Measurements from ENCODE around the gene TRMU. TPM values are rescaled to one million over a fixed set of nuclear protein-coding genes. Genes with fewer than 3 reads are reported as not detected.

Gene TRMU, protein sequence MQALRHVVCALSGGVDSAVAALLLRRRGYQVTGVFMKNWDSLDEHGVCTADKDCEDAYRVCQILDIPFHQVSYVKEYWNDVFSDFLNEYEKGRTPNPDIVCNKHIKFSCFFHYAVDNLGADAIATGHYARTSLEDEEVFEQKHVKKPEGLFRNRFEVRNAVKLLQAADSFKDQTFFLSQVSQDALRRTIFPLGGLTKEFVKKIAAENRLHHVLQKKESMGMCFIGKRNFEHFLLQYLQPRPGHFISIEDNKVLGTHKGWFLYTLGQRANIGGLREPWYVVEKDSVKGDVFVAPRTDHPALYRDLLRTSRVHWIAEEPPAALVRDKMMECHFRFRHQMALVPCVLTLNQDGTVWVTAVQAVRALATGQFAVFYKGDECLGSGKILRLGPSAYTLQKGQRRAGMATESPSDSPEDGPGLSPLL
- total RNA-seq, result 65.5 to 70.6 TPM (median 67.1 TPM) in 3 replicates

DNA sequence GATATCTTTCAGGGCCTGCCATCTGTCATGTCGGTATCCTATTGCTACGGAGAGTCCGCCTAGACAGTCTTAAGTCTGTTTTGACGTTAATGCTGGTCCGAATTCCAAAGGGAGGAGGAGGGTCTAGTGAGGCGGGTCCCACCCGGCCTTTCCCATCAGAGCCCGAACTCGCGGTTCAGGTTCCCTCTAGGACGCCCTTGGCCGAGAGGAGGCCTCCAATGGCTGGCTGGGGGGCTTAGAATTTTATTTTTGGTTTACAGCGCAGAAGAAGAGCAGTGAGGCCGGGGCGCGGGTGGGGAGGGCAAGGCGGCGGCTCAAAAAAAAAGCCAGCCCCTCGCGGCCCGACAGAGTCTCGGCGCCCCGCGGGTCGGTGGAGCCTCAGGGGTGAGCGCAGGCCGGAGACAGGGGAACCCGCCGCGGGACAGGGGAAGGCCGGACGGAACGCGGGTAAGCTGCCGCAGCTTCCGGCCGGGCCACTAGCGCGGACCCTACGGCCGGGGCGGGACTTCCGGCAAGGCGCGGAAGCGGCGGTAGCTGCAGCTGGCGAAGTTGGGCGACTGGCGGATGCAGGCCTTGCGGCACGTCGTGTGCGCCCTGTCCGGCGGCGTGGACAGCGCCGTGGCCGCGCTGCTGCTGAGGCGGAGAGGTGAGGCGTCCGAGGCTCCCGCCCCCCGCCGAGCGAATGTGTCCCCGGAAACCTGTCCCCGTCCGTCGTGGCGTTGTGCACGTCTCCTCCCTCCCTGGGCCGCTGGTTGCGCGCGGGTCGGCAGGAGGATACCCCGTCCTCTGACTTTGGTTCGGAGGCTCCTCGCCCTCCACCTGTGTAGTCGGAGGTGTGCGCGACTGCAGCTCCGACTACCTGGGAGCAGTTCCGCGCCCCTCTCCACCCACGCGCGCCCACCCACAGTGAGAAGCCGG, at the start of gene TRMU:
TSS of gene TRMU (plus strand) at position 514 of the 918 bp plus-strand sequence. CDS start at position 565, 51 bp downstream.
- Mint-ChIP-seq H3K36me3 (peaks cover 15% of the 10 kb centered on the region), H3K27ac (peak within 1 kb of the TSS; percentile 97), H3K27me3 (ENCODE audit: low read depth) (no peaks in the 10 kb centered on the region), H3K4me1 (peaks cover 16% of the 10 kb centered on the region), H3K9me3 (no peaks in the 10 kb centered on the region), H3K4me3 (peak within 1 kb of the TSS; percentile 94)
- DNase-seq (ENCODE audit: low spot score in 2 of 2, unreplicated experiment in 2 of 2), result peak; percentile 73 to 76
- TF ChIP-seq, protein P1, sequence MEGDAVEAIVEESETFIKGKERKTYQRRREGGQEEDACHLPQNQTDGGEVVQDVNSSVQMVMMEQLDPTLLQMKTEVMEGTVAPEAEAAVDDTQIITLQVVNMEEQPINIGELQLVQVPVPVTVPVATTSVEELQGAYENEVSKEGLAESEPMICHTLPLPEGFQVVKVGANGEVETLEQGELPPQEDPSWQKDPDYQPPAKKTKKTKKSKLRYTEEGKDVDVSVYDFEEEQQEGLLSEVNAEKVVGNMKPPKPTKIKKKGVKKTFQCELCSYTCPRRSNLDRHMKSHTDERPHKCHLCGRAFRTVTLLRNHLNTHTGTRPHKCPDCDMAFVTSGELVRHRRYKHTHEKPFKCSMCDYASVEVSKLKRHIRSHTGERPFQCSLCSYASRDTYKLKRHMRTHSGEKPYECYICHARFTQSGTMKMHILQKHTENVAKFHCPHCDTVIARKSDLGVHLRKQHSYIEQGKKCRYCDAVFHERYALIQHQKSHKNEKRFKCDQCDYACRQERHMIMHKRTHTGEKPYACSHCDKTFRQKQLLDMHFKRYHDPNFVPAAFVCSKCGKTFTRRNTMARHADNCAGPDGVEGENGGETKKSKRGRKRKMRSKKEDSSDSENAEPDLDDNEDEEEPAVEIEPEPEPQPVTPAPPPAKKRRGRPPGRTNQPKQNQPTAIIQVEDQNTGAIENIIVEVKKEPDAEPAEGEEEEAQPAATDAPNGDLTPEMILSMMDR (IDR thresholded peaks at IDR 0.05; ENCODE audit: unreplicated experiment), result no peak

DNA sequence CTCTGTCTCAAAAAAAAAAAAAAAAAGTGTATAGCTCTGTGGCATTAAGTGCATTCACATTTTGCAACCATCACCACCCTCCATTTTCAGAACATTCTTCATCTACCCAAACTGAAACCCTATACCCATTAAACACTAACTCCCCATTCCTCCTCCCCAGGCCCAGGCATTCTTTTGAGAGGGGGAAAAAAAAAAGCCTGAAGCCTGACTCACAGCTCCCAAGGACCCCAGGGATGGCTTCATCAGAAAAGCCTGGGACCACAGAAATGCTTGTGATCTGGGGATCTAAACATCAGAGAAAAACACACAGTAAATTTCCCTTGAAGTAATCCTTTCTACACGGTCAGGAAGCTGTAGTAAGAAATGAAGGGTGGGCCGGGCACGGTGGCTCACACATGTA, 49.5 kb upstream of the TRMU start:
- TF ChIP-seq, protein P1 (IDR thresholded peaks at IDR 0.05; ENCODE audit: unreplicated experiment), result no peak
- Mint-ChIP-seq H3K4me1 (no peaks in the 10 kb centered on the region), H3K27ac (no peak overlapping the region), H3K4me3 (no peak overlapping the region), H3K9me3 (no peaks in the 10 kb centered on the region), H3K27me3 (ENCODE audit: low read depth) (no peaks in the 10 kb centered on the region), H3K36me3 (peaks cover 31% of the 10 kb centered on the region)
- DNase-seq (ENCODE audit: low spot score in 2 of 2, unreplicated experiment in 2 of 2), result no peak

DNA sequence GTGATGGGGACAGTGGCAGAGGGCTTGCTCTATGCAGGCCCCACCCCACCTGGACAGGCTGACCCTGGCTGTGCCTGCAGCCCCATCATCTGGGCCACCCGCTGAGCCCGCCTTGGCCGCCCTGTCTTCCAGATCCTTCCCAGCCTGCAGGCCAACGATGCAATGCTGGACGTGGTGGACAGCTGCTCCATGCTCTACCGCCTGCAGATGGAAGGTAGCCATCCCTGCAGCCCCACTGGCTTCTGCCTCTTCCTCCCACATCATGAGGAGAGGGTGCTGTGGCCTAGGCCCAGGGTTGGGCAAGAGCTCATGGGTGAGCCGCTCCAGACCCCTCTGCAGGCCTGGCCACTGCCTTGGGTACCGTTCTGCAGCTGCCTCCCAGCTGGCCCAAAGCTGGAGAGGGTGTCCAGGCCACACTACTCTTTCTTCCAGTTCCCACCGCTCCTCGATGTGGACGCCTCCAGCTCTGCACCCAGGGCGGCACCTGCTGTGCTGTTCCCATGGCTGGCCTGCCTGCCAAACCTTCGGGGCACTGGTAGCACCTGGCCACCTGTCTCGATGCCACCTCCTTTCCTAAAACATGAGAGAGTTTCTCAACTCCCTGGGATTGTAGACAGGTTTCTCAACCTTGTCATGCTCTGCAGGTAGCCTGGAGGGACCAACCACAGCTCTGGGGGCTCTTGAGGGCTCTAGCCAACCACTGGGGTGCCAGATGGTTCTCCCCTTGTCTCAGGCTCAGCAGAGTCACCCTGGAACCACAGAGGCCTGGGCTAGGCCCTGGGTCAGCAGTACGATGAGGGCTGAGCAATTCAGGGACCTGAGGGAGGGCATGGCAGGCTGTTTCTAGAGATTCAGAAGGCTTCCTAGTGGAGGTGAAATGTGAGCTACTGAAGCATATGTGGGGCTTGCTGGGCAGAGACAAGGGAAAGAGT, 48.3 kb upstream of the TRMU start:
- Mint-ChIP-seq H3K4me3 (no peak overlapping the region), H3K27me3 (ENCODE audit: low read depth) (no peaks in the 10 kb centered on the region), H3K27ac (no peak overlapping the region), H3K4me1 (no peaks in the 10 kb centered on the region), H3K36me3 (peaks cover 25% of the 10 kb centered on the region), H3K9me3 (no peaks in the 10 kb centered on the region)
- no peak for DNase-seq (ENCODE audit: low spot score in 2 of 2, unreplicated experiment in 2 of 2)
- TF ChIP-seq, protein P1 (IDR thresholded peaks at IDR 0.05; ENCODE audit: unreplicated experiment), result no peak

DNA sequence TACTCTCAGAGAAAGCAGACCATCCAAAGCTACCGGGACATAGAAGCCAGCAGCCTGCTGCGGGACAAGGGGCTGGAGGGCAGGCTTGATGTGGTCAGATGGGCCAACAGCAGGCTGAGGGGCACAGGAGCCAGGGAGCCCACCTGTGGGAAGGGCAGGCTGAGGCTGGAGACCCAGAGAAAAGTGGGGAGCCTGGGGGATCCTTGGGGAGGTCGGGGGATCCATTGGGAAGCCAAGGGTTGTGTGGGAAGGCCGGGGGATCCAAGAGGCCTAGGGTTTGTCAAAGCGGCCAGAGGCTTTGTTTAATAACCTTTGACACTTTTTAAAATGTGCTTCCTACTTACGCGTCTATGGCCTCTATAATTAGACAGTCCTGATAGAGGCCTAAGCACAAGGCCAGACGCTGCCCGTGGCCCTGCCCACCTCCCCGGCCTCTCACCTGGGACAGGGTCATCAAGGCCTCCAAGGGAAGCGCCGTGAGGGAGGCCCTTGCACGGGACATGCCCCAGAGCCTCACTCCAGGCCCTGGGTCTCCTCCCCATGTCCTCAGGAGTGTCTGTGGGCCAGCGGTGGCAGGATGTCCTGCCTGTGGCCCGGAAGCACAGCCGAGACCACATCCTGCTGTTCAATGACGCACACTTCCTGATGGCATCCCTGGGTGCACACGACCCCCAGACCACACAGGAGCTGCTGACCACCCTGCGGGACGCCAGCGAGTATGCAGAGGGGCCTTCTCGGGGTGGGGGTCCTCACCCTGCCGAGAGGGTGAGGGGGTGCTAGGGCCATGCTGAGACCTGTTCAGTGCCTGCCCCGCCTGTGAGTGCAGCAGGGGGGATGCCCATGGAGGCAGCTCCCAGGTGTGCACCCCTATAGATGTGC, 47.4 kb upstream of the TRMU start:
- H3K4me3 Mint-ChIP-seq, result no peak overlapping the region
- H3K27ac Mint-ChIP-seq, result no peak overlapping the region
- H3K27me3 Mint-ChIP-seq (ENCODE audit: low read depth), result no peaks in the 10 kb centered on the region
- H3K36me3 Mint-ChIP-seq, result peaks cover 32% of the 10 kb centered on the region
- H3K9me3 Mint-ChIP-seq, result no peaks in the 10 kb centered on the region
- TF ChIP-seq, protein P1 (IDR thresholded peaks at IDR 0.05; ENCODE audit: unreplicated experiment), result no peak
- no peak for DNase-seq (ENCODE audit: low spot score in 2 of 2, unreplicated experiment in 2 of 2)
- no peaks in the 10 kb centered on the region for H3K4me1 Mint-ChIP-seq

All from mesothelial cell of epicardium (in vitro differentiated cells).